WTC11 (cell line): ENCODE measurements around the gene DNAJC8. TPM values are rescaled to one million over a fixed set of nuclear protein-coding genes. Genes with fewer than 3 reads are reported as not detected.
A peak's percentile ranks its signal among the peaks of the same experiment; 100 is the strongest.

Experiments
- ATAC-seq: fragments of 200-7000 bp; cut with Tn5 transposase; 2 replicates; pipeline ENCODE4 v1.10.0; 2021; ENCODE audit warnings: mild to moderate bottlenecking, moderate library complexity
- CTCF ChIA-PET: fragments of 300-600 bp; sonication (Branson Sonifier 250); formaldehyde crosslinking; loops from one replicate; lab custom pipeline; 2021; ENCODE audit warnings: antibody characterized with exemption; lab: Charles Lee
- POLR2A ChIA-PET: fragments of 350-600 bp; sonication (Branson Sonifier 250); formaldehyde crosslinking; loops from one replicate; lab custom pipeline; 2021; ENCODE audit warnings: antibody characterized with exemption; lab: Charles Lee
- DNase-seq: peaks from one replicate; pipeline ENCODE4 v3.0.0; 2021; ENCODE audit warnings: low spot score
- H3K27ac Mint-ChIP-seq: 2 replicates; pipeline ENCODE4 v1.8.0; 2021; ENCODE audit warnings: mixed read lengths
- H3K27me3 Mint-ChIP-seq: 2 replicates; pipeline ENCODE4 v1.8.0; 2021; ENCODE audit warnings: low read depth, mild to moderate bottlenecking, moderate library complexity, mixed read lengths
- H3K36me3 Mint-ChIP-seq: 2 replicates; pipeline ENCODE4 v1.8.0; 2021; ENCODE audit warnings: mixed read lengths
- H3K4me1 Mint-ChIP-seq: 2 replicates; pipeline ENCODE4 v1.8.0; 2022; ENCODE audit warnings: mixed read lengths
- H3K4me3 Mint-ChIP-seq: 2 replicates; pipeline ENCODE4 v1.8.0; 2021; ENCODE audit warnings: mild to moderate bottlenecking, moderate library complexity, mixed read lengths
- H3K9me3 Mint-ChIP-seq: 2 replicates; pipeline ENCODE4 v1.8.0; 2021; ENCODE audit warnings: mixed read lengths
- CREM ChIP-seq: sonication (generic); formaldehyde crosslinking; IDR thresholded peaks from 2 replicates; pipeline ENCODE4 v1.8.1; 2022; ENCODE audit warnings: mild to moderate bottlenecking, missing genetic modification reagents, moderate library complexity
- CTCF ChIP-seq: fragments of 200-600 bp; IDR thresholded peaks from 2 replicates; pipeline ENCODE4 v1.8.0; 2022; ENCODE audit warnings: antibody characterized with exemption
- E2F5 ChIP-seq: sonication (generic); formaldehyde crosslinking; IDR thresholded peaks from 2 replicates; pipeline ENCODE4 v1.8.1; 2022; ENCODE audit warnings: mild to moderate bottlenecking, moderate library complexity, missing genetic modification reagents
- FOXK1 ChIP-seq: sonication (generic); formaldehyde crosslinking; IDR thresholded peaks from 2 replicates; pipeline ENCODE4 v1.8.0; 2022; ENCODE audit warnings: mild to moderate bottlenecking, moderate library complexity, missing genetic modification reagents
- MAX ChIP-seq: sonication (generic); formaldehyde crosslinking; IDR thresholded peaks from 2 replicates; pipeline ENCODE4 v1.8.0; 2022; ENCODE audit warnings: mild to moderate bottlenecking, missing genetic modification reagents
- NFATC4 ChIP-seq: fragments of 250-450 bp; sonication (Bioruptor Pico); IDR thresholded peaks from 2 replicates; pipeline ENCODE4 v1.9.0; 2021; ENCODE audit warnings: mild to moderate bottlenecking
- NFYB ChIP-seq: sonication (generic); formaldehyde crosslinking; conservative IDR thresholded peaks from 2 replicates; pipeline ENCODE4 v1.8.0; 2022; ENCODE audit warnings: low read depth, missing genetic modification reagents
- NR1H2 ChIP-seq: sonication (generic); formaldehyde crosslinking; IDR thresholded peaks from 2 replicates; pipeline ENCODE4 v1.9.0; 2021; ENCODE audit warnings: mild to moderate bottlenecking, moderate library complexity, missing genetic modification reagents
- NR3C1 ChIP-seq: sonication (generic); formaldehyde crosslinking; conservative IDR thresholded peaks from 2 replicates; pipeline ENCODE4 v1.8.1; 2023; ENCODE audit warnings: low read depth, mild to moderate bottlenecking, missing genetic modification reagents
- SP1 ChIP-seq: sonication (generic); formaldehyde crosslinking; conservative IDR thresholded peaks from 2 replicates; pipeline ENCODE4 v1.8.1; 2022; ENCODE audit warnings: missing genetic modification reagents
- TEAD4 ChIP-seq: sonication (generic); formaldehyde crosslinking; IDR thresholded peaks from 2 replicates; pipeline ENCODE4 v1.8.0; 2022; ENCODE audit warnings: mild to moderate bottlenecking, missing genetic modification reagents
- ZBTB21 ChIP-seq: sonication (generic); formaldehyde crosslinking; IDR thresholded peaks from 2 replicates; pipeline ENCODE4 v1.8.1; 2023; ENCODE audit warnings: mild to moderate bottlenecking, missing genetic modification reagents, borderline replicate concordance
- ZBTB43 ChIP-seq: sonication (generic); formaldehyde crosslinking; IDR thresholded peaks from 2 replicates; pipeline ENCODE4 v1.8.1; 2023; ENCODE audit warnings: mild to moderate bottlenecking, missing genetic modification reagents
- ZNF263 ChIP-seq: sonication (generic); formaldehyde crosslinking; IDR thresholded peaks from 2 replicates; pipeline ENCODE4 v1.8.1; 2022; ENCODE audit warnings: low read depth, mild to moderate bottlenecking, moderate library complexity, missing genetic modification reagents
- ZNF532 ChIP-seq: fragments of 250-450 bp; sonication (Bioruptor Pico); IDR thresholded peaks from 2 replicates; pipeline ENCODE4 v1.9.0; 2021; ENCODE audit warnings: mild to moderate bottlenecking, borderline replicate concordance
- total RNA-seq: library from RNA; stranded (reverse); gene quantifications from 3 replicates; pipeline ENCODE4 v1.2.3, GENCODE V29; 2021
- TF ChIP-seq, protein P1 (sequence below): sonication (generic); formaldehyde crosslinking; IDR thresholded peaks from 2 replicates; pipeline ENCODE4 v1.8.0; 2023; ENCODE audit warnings: missing genetic modification reagents, mild to moderate bottlenecking, borderline replicate concordance
- TF ChIP-seq, protein P2 (sequence below): fragments of 250-450 bp; sonication (Bioruptor Pico); IDR thresholded peaks from 2 replicates; pipeline ENCODE4 v1.8.0; 2021; ENCODE audit warnings: mild to moderate bottlenecking

Gene DNAJC8
- total RNA-seq, 1 experiment from 2014 or later = 112 TPM

DNA sequence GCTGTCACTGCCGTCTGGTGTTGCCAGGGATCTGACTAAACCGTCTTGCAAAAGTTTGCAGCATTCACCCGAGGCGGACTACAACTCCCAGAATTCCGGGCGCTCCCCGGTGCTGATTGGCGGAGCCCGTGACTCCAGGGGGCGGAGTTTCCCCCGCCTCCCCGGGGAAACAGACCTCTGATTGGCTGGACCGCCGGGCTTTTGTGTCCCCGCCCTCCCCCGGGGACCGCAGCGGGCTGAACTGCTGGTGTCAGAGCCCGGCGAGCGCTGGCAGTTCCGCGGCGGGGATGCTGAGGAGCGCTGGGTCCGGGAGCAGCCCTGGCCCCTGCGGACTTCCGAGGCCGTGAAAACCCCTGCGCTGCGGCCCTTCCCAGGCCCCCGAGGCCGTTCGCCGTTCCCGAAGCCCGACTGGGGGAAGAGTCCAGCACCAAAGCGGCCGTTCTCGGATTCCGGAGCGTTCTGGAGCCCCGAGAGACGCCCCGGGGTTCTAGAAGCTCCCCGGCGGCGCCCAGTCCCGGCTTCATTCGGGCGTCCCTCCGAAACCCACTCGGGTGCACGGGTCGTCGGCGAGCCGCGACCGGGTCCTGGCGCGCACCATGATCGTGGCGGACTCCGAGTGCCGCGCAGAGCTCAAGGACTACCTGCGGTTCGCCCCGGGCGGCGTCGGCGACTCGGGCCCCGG is 26.6 kb upstream of the DNAJC8 start, which contains the start of gene SESN2 (continued):
- TF ChIP-seq, protein P1, sequence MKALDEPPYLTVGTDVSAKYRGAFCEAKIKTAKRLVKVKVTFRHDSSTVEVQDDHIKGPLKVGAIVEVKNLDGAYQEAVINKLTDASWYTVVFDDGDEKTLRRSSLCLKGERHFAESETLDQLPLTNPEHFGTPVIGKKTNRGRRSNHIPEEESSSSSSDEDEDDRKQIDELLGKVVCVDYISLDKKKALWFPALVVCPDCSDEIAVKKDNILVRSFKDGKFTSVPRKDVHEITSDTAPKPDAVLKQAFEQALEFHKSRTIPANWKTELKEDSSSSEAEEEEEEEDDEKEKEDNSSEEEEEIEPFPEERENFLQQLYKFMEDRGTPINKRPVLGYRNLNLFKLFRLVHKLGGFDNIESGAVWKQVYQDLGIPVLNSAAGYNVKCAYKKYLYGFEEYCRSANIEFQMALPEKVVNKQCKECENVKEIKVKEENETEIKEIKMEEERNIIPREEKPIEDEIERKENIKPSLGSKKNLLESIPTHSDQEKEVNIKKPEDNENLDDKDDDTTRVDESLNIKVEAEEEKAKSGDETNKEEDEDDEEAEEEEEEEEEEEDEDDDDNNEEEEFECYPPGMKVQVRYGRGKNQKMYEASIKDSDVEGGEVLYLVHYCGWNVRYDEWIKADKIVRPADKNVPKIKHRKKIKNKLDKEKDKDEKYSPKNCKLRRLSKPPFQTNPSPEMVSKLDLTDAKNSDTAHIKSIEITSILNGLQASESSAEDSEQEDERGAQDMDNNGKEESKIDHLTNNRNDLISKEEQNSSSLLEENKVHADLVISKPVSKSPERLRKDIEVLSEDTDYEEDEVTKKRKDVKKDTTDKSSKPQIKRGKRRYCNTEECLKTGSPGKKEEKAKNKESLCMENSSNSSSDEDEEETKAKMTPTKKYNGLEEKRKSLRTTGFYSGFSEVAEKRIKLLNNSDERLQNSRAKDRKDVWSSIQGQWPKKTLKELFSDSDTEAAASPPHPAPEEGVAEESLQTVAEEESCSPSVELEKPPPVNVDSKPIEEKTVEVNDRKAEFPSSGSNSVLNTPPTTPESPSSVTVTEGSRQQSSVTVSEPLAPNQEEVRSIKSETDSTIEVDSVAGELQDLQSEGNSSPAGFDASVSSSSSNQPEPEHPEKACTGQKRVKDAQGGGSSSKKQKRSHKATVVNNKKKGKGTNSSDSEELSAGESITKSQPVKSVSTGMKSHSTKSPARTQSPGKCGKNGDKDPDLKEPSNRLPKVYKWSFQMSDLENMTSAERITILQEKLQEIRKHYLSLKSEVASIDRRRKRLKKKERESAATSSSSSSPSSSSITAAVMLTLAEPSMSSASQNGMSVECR = peak; percentile 29; the same call in 1 of the 2 replicates
- TF ChIP-seq NR3C1 (CRISPR knock-in tag) (no peak), MAX (peak; percentile 68), TEAD4 (CRISPR knock-in tag) (peak; percentile 50), NR1H2 (CRISPR knock-in tag) (no peak), FOXK1 (CRISPR knock-in tag) (peak; percentile 51; the same call in 1 of the 2 replicates), SP1 (peak; percentile 80), NFYB (CRISPR knock-in tag) (peak; percentile 68), ZBTB43 (CRISPR knock-in tag) (0 out of 2 replicates have a peak, but pooled peaks have one; percentile 64), CTCF (no peak), ZBTB21 (no peak), ZNF263 (CRISPR knock-in tag) (no peak)

DNA sequence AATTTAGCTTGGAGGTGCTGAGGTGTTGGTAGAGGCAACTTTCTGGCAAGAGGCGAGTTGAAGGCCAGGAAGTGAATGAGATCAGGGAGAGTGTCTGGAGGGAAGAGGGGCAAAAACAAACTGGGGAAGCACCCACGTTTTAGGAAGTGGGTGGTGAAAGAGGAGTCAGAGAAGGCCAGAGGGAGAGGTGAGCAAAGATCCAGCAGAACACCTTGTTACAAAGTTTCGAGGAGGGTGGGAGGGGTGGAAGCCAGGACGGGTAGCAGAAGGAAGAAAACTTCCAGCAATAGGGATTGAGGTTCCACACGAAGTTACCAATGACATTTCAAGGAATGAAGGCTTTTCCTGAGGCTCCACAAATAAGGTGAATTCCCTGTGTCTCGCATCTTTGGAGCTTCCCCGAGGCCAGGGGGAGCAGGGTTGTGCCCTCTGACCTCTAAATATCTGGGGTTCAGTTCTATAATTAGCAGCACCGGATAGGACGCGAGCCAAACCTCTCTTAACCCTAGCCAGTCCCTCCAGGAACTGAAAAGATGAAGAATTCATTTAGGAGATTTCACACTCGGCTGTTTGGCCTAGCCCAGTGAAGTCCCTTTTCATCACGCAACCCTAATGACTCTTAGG is 25.9 kb upstream of the DNAJC8 start:
- DNase-seq = no peak
- POLR2A ChIA-PET = interaction anchor here (1.2 to 2.8 kb wide), 3 partner anchors 10 to 323 kb away, joined by 3 to 20 read pairs (median 12); partner anchors contain the start of gene ATP5IF1

GRCh38 chr1:28257736-28258135 is 24.9 kb upstream of the DNAJC8 start:
- POLR2A ChIA-PET = interaction anchor here (0.7 to 2.8 kb wide), 3 partner anchors 9 to 22 kb away, joined by 3 to 20 read pairs (median 12); partner anchors contain the start of gene ATP5IF1
- Mint-ChIP-seq H3K4me1 (peaks cover 24% of the 10 kb centered on the region), H3K36me3 (peaks cover 3% of the 10 kb centered on the region; the same call in 1 of the 2 replicates), H3K9me3 (no peaks in the 10 kb centered on the region), H3K4me3 (no peak overlapping the region), H3K27me3 (no peaks in the 10 kb centered on the region; the same call in 1 of the 2 replicates), H3K27ac (no peak overlapping the region)
- ATAC-seq = no peak
- CTCF ChIA-PET = interaction anchor here (1.0 to 8.0 kb wide), 3 partner anchors 8 to 102 kb away, joined by 3 to 79 read pairs (median 6); no protein-coding TSS in a partner anchor
- no peak for DNase-seq
- no peak for TF ChIP-seq E2F5 (CRISPR knock-in tag)
- no peak for TF ChIP-seq CREM
- TF ChIP-seq ZNF532 (CRISPR knock-in tag) = no peak
- TF ChIP-seq, protein P2, sequence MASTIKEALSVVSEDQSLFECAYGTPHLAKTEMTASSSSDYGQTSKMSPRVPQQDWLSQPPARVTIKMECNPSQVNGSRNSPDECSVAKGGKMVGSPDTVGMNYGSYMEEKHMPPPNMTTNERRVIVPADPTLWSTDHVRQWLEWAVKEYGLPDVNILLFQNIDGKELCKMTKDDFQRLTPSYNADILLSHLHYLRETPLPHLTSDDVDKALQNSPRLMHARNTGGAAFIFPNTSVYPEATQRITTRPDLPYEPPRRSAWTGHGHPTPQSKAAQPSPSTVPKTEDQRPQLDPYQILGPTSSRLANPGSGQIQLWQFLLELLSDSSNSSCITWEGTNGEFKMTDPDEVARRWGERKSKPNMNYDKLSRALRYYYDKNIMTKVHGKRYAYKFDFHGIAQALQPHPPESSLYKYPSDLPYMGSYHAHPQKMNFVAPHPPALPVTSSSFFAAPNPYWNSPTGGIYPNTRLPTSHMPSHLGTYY (CRISPR knock-in tag) = no peak

More for the DNA sequence above, 25.9 kb upstream of the DNAJC8 start:
- CTCF ChIA-PET = interaction anchor here (1.7 to 8.0 kb wide), 2 partner anchors 9 to 101 kb away, joined by 6 to 79 read pairs; no protein-coding TSS in a partner anchor
- Mint-ChIP-seq H3K27ac (peak overlapping the region; percentile 49; the same call in 1 of the 2 replicates), H3K27me3 (no peaks in the 10 kb centered on the region; the same call in 1 of the 2 replicates), H3K36me3 (peaks cover 3% of the 10 kb centered on the region; the same call in 1 of the 2 replicates)
- no peak for TF ChIP-seq NFATC4 (CRISPR knock-in tag)
- TF ChIP-seq, all 79 proteins: peak for 0
- H3K4me1 Mint-ChIP-seq = peaks cover 32% of the 10 kb centered on the region
- ATAC-seq = no peak
- peak overlapping the region; percentile 79 for H3K4me3 Mint-ChIP-seq
- H3K9me3 Mint-ChIP-seq = no peaks in the 10 kb centered on the region
